Measurements from ENCODE around the gene NLN. TPM values are rescaled to one million over a fixed set of nuclear protein-coding genes. Genes with fewer than 3 reads are reported as not detected.
"Not testable (repeated sequence)": the region's sequence is repeated elsewhere in the genome, so short reads cannot be mapped to it uniquely, and the experiment has no call there.

Gene NLN
- total and polyA plus RNA-seq, 2 donors from 2014 or later: 6.2 to 25.0 TPM

DNA sequence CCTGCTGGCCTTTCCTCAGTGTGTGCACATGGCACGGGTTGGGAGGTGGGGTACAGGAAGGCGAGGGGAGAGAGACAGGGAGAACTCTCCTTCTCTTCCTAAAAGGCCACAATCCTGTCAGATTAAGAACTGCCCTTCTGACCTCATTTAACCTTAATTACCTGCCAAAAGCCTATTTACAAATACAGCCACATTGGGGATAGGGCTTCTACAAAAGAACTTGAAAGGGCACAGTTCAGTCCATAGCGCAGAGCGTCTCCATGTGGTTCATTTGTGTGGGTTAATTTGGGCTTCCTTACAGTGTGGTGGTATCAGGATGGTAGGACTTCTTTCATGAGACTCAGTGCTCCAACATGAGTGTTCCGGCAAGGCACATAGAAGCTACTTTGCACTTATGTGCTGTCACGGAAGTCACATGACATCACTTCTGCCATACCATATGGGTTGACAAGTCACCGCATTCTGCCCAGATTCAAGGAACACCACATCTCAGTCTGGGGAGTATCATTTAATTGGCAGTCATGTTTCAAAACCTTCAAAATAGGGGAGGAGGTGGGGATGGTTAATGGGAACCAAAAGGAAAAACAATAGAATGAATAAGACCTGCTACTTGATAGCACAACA is 46.8 kb downstream of the NLN start:
- Histone ChIP-seq H3K36me3 (ENCODE audit: control insufficient read depth in 2 of 3, insufficient read depth in 3 of 3, low read length in 3 of 3) (no peaks in the 10 kb centered on the region), H3K27ac (ENCODE audit: low read depth in 2 of 2, low read length in 2 of 2) (no peak overlapping the region), H3K4me1 (ENCODE audit: control insufficient read depth in 2 of 3, insufficient read depth in 2 of 3, low read depth in 1 of 3, low read length in 3 of 3) (no peaks in the 10 kb centered on the region), H3K9ac (ENCODE audit: low read length in 3 of 3) (no peak overlapping the region), H3K4me3 (ENCODE audit: low read length in 3 of 3) (no peak overlapping the region), H3K27me3 (ENCODE audit: control insufficient read depth, insufficient read depth, low read length) (no peaks in the 10 kb centered on the region), H3K9me3 (ENCODE audit: control insufficient read depth in 2 of 3, insufficient read depth in 1 of 3, low read length in 3 of 3) (no peaks in the 10 kb centered on the region)
- intact Hi-C loops (cut with DNase I): no loop called here
- no peak for DNase-seq
- TF ChIP-seq, protein P1, sequence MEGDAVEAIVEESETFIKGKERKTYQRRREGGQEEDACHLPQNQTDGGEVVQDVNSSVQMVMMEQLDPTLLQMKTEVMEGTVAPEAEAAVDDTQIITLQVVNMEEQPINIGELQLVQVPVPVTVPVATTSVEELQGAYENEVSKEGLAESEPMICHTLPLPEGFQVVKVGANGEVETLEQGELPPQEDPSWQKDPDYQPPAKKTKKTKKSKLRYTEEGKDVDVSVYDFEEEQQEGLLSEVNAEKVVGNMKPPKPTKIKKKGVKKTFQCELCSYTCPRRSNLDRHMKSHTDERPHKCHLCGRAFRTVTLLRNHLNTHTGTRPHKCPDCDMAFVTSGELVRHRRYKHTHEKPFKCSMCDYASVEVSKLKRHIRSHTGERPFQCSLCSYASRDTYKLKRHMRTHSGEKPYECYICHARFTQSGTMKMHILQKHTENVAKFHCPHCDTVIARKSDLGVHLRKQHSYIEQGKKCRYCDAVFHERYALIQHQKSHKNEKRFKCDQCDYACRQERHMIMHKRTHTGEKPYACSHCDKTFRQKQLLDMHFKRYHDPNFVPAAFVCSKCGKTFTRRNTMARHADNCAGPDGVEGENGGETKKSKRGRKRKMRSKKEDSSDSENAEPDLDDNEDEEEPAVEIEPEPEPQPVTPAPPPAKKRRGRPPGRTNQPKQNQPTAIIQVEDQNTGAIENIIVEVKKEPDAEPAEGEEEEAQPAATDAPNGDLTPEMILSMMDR (IDR thresholded peaks at IDR 0.05; ENCODE audit: borderline replicate concordance, extremely low read depth, insufficient read depth): no peak
- no peak for FAIRE-seq

- FAIRE-seq: no peak
- TF ChIP-seq, protein P1 (IDR thresholded peaks at IDR 0.05; ENCODE audit: borderline replicate concordance, extremely low read depth, insufficient read depth): no peak
- Histone ChIP-seq H3K9ac (ENCODE audit: low read length in 3 of 3) (no peak overlapping the region), H3K36me3 (ENCODE audit: control insufficient read depth in 2 of 3, insufficient read depth in 3 of 3, low read length in 3 of 3) (no peaks in the 10 kb centered on the region), H3K4me3 (ENCODE audit: low read length in 3 of 3) (no peak overlapping the region), H3K27ac (ENCODE audit: low read depth in 2 of 2, low read length in 2 of 2) (no peak overlapping the region), H3K9me3 (ENCODE audit: control insufficient read depth in 2 of 3, insufficient read depth in 1 of 3, low read length in 3 of 3) (no peaks in the 10 kb centered on the region), H3K27me3 (ENCODE audit: control insufficient read depth, insufficient read depth, low read length) (no peaks in the 10 kb centered on the region), H3K4me1 (ENCODE audit: control insufficient read depth in 2 of 3, insufficient read depth in 2 of 3, low read depth in 1 of 3, low read length in 3 of 3) (no peaks in the 10 kb centered on the region)
- intact Hi-C loops (cut with DNase I): no loop called here
- no peak for DNase-seq
Observed at GRCh38 chr5:65769539-65769938, 47.5 kb downstream of the NLN start.

GRCh38 chr5:65771266-65771665 is 49.3 kb downstream of the NLN start:
- no peaks in the 10 kb centered on the region for H3K36me3 ChIP-seq (ENCODE audit: control insufficient read depth in 2 of 3, insufficient read depth in 3 of 3, low read length in 3 of 3)
- no peak overlapping the region for H3K27ac ChIP-seq (ENCODE audit: low read depth in 2 of 2, low read length in 2 of 2)
- DNase-seq: no peak
- intact Hi-C loops (cut with DNase I): no loop called here
- no peaks in the 10 kb centered on the region for H3K4me1 ChIP-seq (ENCODE audit: control insufficient read depth in 2 of 3, insufficient read depth in 2 of 3, low read depth in 1 of 3, low read length in 3 of 3)
- FAIRE-seq: no peak
- no peak overlapping the region for H3K9ac ChIP-seq (ENCODE audit: low read length in 3 of 3)
- H3K9me3 ChIP-seq (ENCODE audit: control insufficient read depth in 2 of 3, insufficient read depth in 1 of 3, low read length in 3 of 3): no peaks in the 10 kb centered on the region
- TF ChIP-seq, protein P1 (IDR thresholded peaks at IDR 0.05; ENCODE audit: borderline replicate concordance, extremely low read depth, insufficient read depth): no peak
- H3K27me3 ChIP-seq (ENCODE audit: control insufficient read depth, insufficient read depth, low read length): no peaks in the 10 kb centered on the region
- H3K4me3 ChIP-seq (ENCODE audit: low read length in 3 of 3): no peak overlapping the region

GRCh38 chr5:65772963-65773362 is 51.0 kb downstream of the NLN start:
- H3K36me3 ChIP-seq (ENCODE audit: control insufficient read depth in 2 of 3, insufficient read depth in 3 of 3, low read length in 3 of 3); H3K4me1 ChIP-seq (ENCODE audit: control insufficient read depth in 2 of 3, insufficient read depth in 2 of 3, low read depth in 1 of 3, low read length in 3 of 3); DNase-seq; H3K27ac ChIP-seq (ENCODE audit: low read depth in 2 of 2, low read length in 2 of 2); FAIRE-seq; H3K27me3 ChIP-seq (ENCODE audit: control insufficient read depth, insufficient read depth, low read length); H3K9me3 ChIP-seq (ENCODE audit: control insufficient read depth in 2 of 3, insufficient read depth in 1 of 3, low read length in 3 of 3); intact Hi-C loops (cut with DNase I); H3K4me3 ChIP-seq (ENCODE audit: low read length in 3 of 3); H3K9ac ChIP-seq (ENCODE audit: low read length in 3 of 3): not testable (repeated sequence)

Data from kidney (tissue), 14 donors.